K562 (cell line): ENCODE results near the gene NSUN3. TPM values are rescaled to one million over a fixed set of nuclear protein-coding genes. Genes with fewer than 3 reads are reported as not detected.

Source experiments
- ATAC-seq: fragments of 200-7000 bp; cut with Tn5 transposase; 3 replicates; pipeline ENCODE4 v1.9.1; 2020; ENCODE audit warnings: moderate library complexity
- BruUV-seq: library from RNA; stranded (reverse); fragments of 400-500 nt; replicated peaks from 2 replicates; lab custom pipeline; 2021; lab: Mats Ljungman, UMichigan
- CTCF ChIA-PET: fragments of 300-600 bp; formaldehyde crosslinking; extraction: SDS; loops from one replicate; lab custom pipeline; 2021; ENCODE audit warnings: low intra/inter-chr PET ratio; lab: Yijun Ruan, JAX
- POLR2A ChIA-PET: fragments of 300-600, 350-650 bp; sonication (Branson Sonifier 250); formaldehyde crosslinking; extraction: SDS; loops from one replicate; lab custom pipeline; 2021; ENCODE audit warnings: antibody characterized with exemption, inconsistent platforms; lab: Yijun Ruan, JAX
- DNase-seq, 4 experiments: peaks; one replicate each; pipeline versions ENCODE4 v3.0.0 to v3.0.0-alpha.2; 2011 to 2018; ENCODE audit warnings: low spot score in 3 of 4, mixed read lengths in 3 of 4; ENCODE audit errors: extremely low read depth in 1 of 4
- FAIRE-seq: peaks from 2 replicates; lab custom pipeline; 2011; peaks lifted over from hg19 to GRCh38; lab: Jason Lieb, UNC
- H2AFZ ChIP-seq: 2 replicates; pipeline ENCODE4 v1.6.0; 2011; ENCODE audit warnings: low read depth, low read length, control low read depth, inconsistent platforms
- H3K27ac ChIP-seq: fragments of 200-600 bp; 3 replicates; pipeline ENCODE4 v1.8.0; 2011; ENCODE audit warnings: low read depth, mild to moderate bottlenecking, control low read depth, inconsistent platforms, low read length, moderate library complexity, mixed read lengths; ENCODE audit errors: extremely low read depth
- H3K27me3 ChIP-seq, 2 experiments: fragments of 300-600 bp in 1 of 2; 2 replicates in 1 of 2; 3 replicates in 1 of 2; pipeline versions ENCODE4 v1.6.0 to v1.8.0; 2011; ENCODE audit warnings: inconsistent platforms in 2 of 2, low read length in 2 of 2, mild to moderate bottlenecking in 1 of 2, mixed read lengths in 1 of 2, moderate library complexity in 1 of 2; ENCODE audit not compliant: control insufficient read depth in 2 of 2, insufficient read depth in 2 of 2
- H3K36me3 ChIP-seq: fragments of 300-600 bp; 3 replicates; pipeline ENCODE4 v1.8.0; 2011; ENCODE audit warnings: mild to moderate bottlenecking, low read length, inconsistent platforms; ENCODE audit not compliant: control insufficient read depth, insufficient read depth
- H3K4me1 ChIP-seq, 2 experiments: fragments of 200-600 bp in 1 of 2; replicated peaks in 1 of 2; 2 replicates in 1 of 2; 3 replicates in 1 of 2; pipeline versions ENCODE4 v1.5.1 to v1.8.0; 2011; ENCODE audit warnings: inconsistent platforms in 2 of 2, low read length in 2 of 2, mild to moderate bottlenecking in 1 of 2, mixed read lengths in 1 of 2, moderate library complexity in 1 of 2; ENCODE audit not compliant: control insufficient read depth in 2 of 2, insufficient read depth in 2 of 2
- H3K4me2 ChIP-seq: 2 replicates; pipeline ENCODE4 v1.6.1; 2011; ENCODE audit warnings: low read length, control low read depth, inconsistent platforms, mixed read lengths; ENCODE audit not compliant: insufficient read depth
- H3K4me3 ChIP-seq: fragments of 200-600 bp; sonication (generic), shearing (Covaris generic); 2 replicates; pipeline ENCODE4 v1.5.1; 2016; ENCODE audit warnings: control low read depth, inconsistent platforms
- H3K79me2 ChIP-seq: fragments of 200-600 bp; 3 replicates; pipeline ENCODE4 v1.8.0; 2011; ENCODE audit warnings: low read length, inconsistent platforms; ENCODE audit not compliant: control insufficient read depth, insufficient read depth
- H3K9ac ChIP-seq, 2 experiments: 2 replicates each; pipeline versions ENCODE4 v1.6.0 to v1.6.1; 2011; ENCODE audit warnings: low read depth in 2 of 2, low read length in 2 of 2, control low read depth in 1 of 2, inconsistent platforms in 1 of 2, mild to moderate bottlenecking in 1 of 2, mixed read lengths in 1 of 2; ENCODE audit not compliant: insufficient read depth in 1 of 2
- H3K9me1 ChIP-seq: one replicate; pipeline ENCODE4 v1.6.0; 2011; ENCODE audit warnings: inconsistent platforms, mild to moderate bottlenecking, low read length, moderate library complexity; ENCODE audit not compliant: control insufficient read depth, insufficient read depth
- H3K9me3 ChIP-seq: replicated peaks from 2 replicates; pipeline ENCODE4 v1.5.1; 2011; ENCODE audit warnings: low read depth, low read length, inconsistent platforms; ENCODE audit not compliant: control insufficient read depth, insufficient read depth
- H4K20me1 ChIP-seq: replicated peaks from 2 replicates; pipeline ENCODE4 v1.6.1; 2011; ENCODE audit warnings: low read length, inconsistent platforms, mixed read lengths; ENCODE audit not compliant: control insufficient read depth, insufficient read depth
- DMBX1 ChIP-seq: fragments of 250-450 bp; sonication (Bioruptor Pico); IDR thresholded peaks from 2 replicates; pipeline ENCODE4 v1.8.0; 2022; ENCODE audit warnings: inconsistent platforms, mild to moderate bottlenecking, moderate library complexity, borderline replicate concordance
- FOXJ2 ChIP-seq: fragments of 200-800 bp; sonication (Bioruptor generic); IDR thresholded peaks from 2 replicates; pipeline ENCODE4 v1.6.1; 2016; ENCODE audit warnings: missing genetic modification characterization, missing compliant biosample characterization
- GTF2B ChIP-seq: IDR thresholded peaks from 2 replicates; pipeline ENCODE4 v1.6.1; 2011; ENCODE audit not compliant: insufficient read length; ENCODE audit errors: extremely low read depth
- GTF2E2 ChIP-seq: fragments of 200-800 bp; sonication (Bioruptor generic); IDR thresholded peaks from 2 replicates; pipeline ENCODE4 v1.6.1; 2016; ENCODE audit warnings: missing genetic modification characterization, missing compliant biosample characterization
- MTF1 ChIP-seq: fragments of 250-450 bp; sonication (Bioruptor Pico); IDR thresholded peaks from 2 replicates; pipeline ENCODE4 v1.9.0; 2021; ENCODE audit warnings: moderate library complexity, mild to moderate bottlenecking, inconsistent platforms, borderline replicate concordance
- NKRF ChIP-seq: fragments of 450-650 bp; IDR thresholded peaks from 2 replicates; pipeline ENCODE4 v1.6.1; 2016; ENCODE audit warnings: borderline replicate concordance
- ZBTB12 ChIP-seq: fragments of 250-450 bp; sonication (Bioruptor Pico); IDR thresholded peaks from 2 replicates; pipeline ENCODE4 v1.4.0; 2020
- ZEB2 ChIP-seq: fragments of 450-650 bp; IDR thresholded peaks from 2 replicates; pipeline ENCODE4 v1.6.1; 2016
- ZFP1 ChIP-seq: fragments of 450-650 bp; formaldehyde crosslinking; IDR thresholded peaks from 2 replicates; pipeline ENCODE4 v1.4.0; 2020; ENCODE audit warnings: mild to moderate bottlenecking, mixed read lengths
- ZHX1 ChIP-seq: fragments of 150-350 bp; conservative IDR thresholded peaks from 2 replicates; pipeline ENCODE4 v1.6.1; 2014; ENCODE audit warnings: low read length
- ZNF79 ChIP-seq: fragments of 250-450 bp; sonication (Bioruptor Pico); IDR thresholded peaks from 2 replicates; pipeline ENCODE4 v1.4.0; 2020; ENCODE audit warnings: low read depth, mild to moderate bottlenecking, moderate library complexity
- WGBS: fragments of 100-300 bp; shearing (Covaris generic); methylation state at CpG from one replicate; pipeline ENCODE4 v1.1.6; 2016; ENCODE audit warnings: low coverage, mixed read lengths; ENCODE audit not compliant: insufficient coverage; ENCODE audit errors: missing lambda C conversion rate; 5-methylcytosine and 5-hydroxymethylcytosine counted together
- in situ Hi-C: fragments of 300-500 bp; cut with MboI; formaldehyde crosslinking; loops from 4 replicates; pipeline ENCODE4 v1.15.0; 2018; ENCODE audit warnings: inconsistent platforms, mixed read lengths
- intact Hi-C: fragments of 100-400 bp; cut with micrococcal nuclease; formaldehyde crosslinking; loops from 2 replicates; pipeline ENCODE4 v1.14.2; 2022
- polyA plus RNA-seq, 8 experiments: library from polyadenylated mRNA; depleted of rRNA in 4 of 8; stranded (reverse) in 5 of 8; unstranded in 3 of 8; fragments of >200 nt; fragmentation: Nextera tagmentation in 2 of 8; fragmentation: Illumina TruSeq in 1 of 8; extraction: Ambion mirVana in 2 of 8; extraction: Trizol in 1 of 8; gene quantifications; 2 replicates each; pipeline versions ENCODE4 v1.2.1 to v1.2.3, GENCODE V29; 2011 to 2014; ENCODE audit warnings: inconsistent platforms in 1 of 8, missing spikeins in 1 of 8
- total RNA-seq, 7 experiments: library from RNA; depleted of rRNA in 6 of 7; stranded (reverse); fragments of >200 nt in 6 of 7; fragmentation: Illumina TruSeq in 2 of 7; extraction: Trizol in 2 of 7; gene quantifications; 2 replicates each; pipeline versions ENCODE4 v1.2.1 to v1.2.3, GENCODE V29; 2011 to 2021; ENCODE audit warnings: low replicate concordance in 1 of 7

NSUN3 gene
- total and polyA plus RNA-seq, 9 of the 15 experiments (the other 6 are each of a cell fraction or from before 2014, with no cell fraction given) = 4.4 to 12.3 (median 7.6) TPM

- Histone ChIP-seq H3K36me3 (peaks cover 11% of the 10 kb centered on the region; the same call in 1 of the 3 replicates), H3K4me3 (no peak overlapping the region), H3K4me1 (no peaks in the 10 kb centered on the region; a peak in 1 of 5 replicates), H3K27me3 (no peaks in the 10 kb centered on the region), H3K79me2 (no peaks in the 10 kb centered on the region), H2AFZ (no peak overlapping the region), H3K9me1 (no peaks in the 10 kb centered on the region), H3K27ac (no peak overlapping the region), H4K20me1 (no peaks in the 10 kb centered on the region), H3K4me2 (no peak overlapping the region), H3K9me3 (no peaks in the 10 kb centered on the region), H3K9ac (no peak overlapping the region)
- TF ChIP-seq ZNF79 (CRISPR knock-in tag) (no peak), GTF2B (no peak), MTF1 (no peak), NKRF (no peak), ZFP1 (CRISPR knock-in tag) (no peak), GTF2E2 (tag) (no peak), ZBTB12 (CRISPR knock-in tag) (no peak), ZHX1 (no peak), DMBX1 (CRISPR knock-in tag) (no peak), FOXJ2 (tag) (no peak), ZEB2 (no peak)
- no TSS peak for BruUV-seq
- POLR2A ChIA-PET = no interaction called here
- ATAC-seq (no peak), DNase-seq (no peak), FAIRE-seq (no peak)
- in situ Hi-C loops (no loop called here), intact Hi-C loops (no loop called here)
- CTCF ChIA-PET = no interaction called here
- 79% methylated on average over 2 of the region's 2 CpGs for WGBS
These were observed 32.2 kb downstream of the NSUN3 start for GRCh38 chr3:94095111-94095510.
